ENCODE results near the gene WFS1. TPM values are rescaled to one million over a fixed set of nuclear protein-coding genes. Genes with fewer than 3 reads are reported as not detected.

Gene WFS1
- total RNA-seq, 1 donor from 2014 or later, result 104 TPM

DNA sequence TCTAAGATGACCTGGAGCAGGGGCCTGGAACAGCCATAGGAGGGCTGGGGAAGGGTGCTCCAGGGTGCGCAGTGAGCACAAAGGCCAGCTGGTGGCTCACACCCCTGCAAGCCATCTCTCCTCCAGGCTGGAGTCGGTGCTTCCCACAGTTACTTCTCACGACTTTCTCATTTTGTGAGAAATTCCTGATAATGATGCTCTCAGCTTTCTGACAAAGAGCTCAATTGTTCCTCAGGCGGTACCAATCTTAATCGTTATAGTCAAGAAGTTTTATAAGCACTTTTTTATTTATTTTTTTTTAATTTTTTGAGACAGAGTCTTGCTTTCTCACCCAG, 11.7 kb upstream of the WFS1 start:
- Histone ChIP-seq H3K27ac (replicated peaks) (no peak overlapping the region), H3K4me3 (no peak overlapping the region), H3K4me1 (no peaks in the 10 kb centered on the region), H3K36me3 (no peaks in the 10 kb centered on the region), H3K27me3 (ENCODE audit: low read depth) (peaks cover 49% of the 10 kb centered on the region), H3K9me3 (replicated peaks) (no peaks in the 10 kb centered on the region)
- DNase-seq, result no peak
- TF ChIP-seq, protein P1, sequence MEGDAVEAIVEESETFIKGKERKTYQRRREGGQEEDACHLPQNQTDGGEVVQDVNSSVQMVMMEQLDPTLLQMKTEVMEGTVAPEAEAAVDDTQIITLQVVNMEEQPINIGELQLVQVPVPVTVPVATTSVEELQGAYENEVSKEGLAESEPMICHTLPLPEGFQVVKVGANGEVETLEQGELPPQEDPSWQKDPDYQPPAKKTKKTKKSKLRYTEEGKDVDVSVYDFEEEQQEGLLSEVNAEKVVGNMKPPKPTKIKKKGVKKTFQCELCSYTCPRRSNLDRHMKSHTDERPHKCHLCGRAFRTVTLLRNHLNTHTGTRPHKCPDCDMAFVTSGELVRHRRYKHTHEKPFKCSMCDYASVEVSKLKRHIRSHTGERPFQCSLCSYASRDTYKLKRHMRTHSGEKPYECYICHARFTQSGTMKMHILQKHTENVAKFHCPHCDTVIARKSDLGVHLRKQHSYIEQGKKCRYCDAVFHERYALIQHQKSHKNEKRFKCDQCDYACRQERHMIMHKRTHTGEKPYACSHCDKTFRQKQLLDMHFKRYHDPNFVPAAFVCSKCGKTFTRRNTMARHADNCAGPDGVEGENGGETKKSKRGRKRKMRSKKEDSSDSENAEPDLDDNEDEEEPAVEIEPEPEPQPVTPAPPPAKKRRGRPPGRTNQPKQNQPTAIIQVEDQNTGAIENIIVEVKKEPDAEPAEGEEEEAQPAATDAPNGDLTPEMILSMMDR (IDR thresholded peaks at IDR 0.05; ENCODE audit: borderline replicate concordance), result no peak
- intact Hi-C loops (cut with micrococcal nuclease), result no loop called here

DNA sequence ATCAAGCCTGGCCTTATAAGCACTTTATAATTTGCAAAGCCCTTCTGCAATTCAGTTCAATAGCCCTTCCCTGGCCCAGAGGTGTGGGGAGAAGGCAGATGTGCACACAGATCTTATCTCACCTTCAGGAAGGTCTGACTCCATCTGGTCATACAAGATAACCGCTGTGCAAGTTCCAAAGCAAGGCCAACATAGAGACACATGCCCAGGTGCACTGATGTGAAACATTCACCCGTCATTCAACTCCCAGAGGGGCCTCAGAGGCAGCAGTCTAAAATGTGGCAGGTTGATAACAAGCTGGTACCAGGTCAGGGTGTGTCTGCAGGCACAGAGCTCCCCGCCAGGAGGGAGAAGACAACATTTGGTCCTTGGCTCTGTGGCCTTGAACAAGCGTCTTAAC, 10.9 kb upstream of the WFS1 start:
- no peak for DNase-seq
- Histone ChIP-seq H3K9me3 (replicated peaks) (no peaks in the 10 kb centered on the region), H3K4me1 (no peaks in the 10 kb centered on the region), H3K36me3 (no peaks in the 10 kb centered on the region), H3K27ac (replicated peaks) (no peak overlapping the region), H3K4me3 (no peak overlapping the region), H3K27me3 (ENCODE audit: low read depth) (peaks cover 49% of the 10 kb centered on the region)
- intact Hi-C loops (cut with micrococcal nuclease), result no loop called here
- TF ChIP-seq, protein P1 (IDR thresholded peaks at IDR 0.05; ENCODE audit: borderline replicate concordance), result no peak

DNA sequence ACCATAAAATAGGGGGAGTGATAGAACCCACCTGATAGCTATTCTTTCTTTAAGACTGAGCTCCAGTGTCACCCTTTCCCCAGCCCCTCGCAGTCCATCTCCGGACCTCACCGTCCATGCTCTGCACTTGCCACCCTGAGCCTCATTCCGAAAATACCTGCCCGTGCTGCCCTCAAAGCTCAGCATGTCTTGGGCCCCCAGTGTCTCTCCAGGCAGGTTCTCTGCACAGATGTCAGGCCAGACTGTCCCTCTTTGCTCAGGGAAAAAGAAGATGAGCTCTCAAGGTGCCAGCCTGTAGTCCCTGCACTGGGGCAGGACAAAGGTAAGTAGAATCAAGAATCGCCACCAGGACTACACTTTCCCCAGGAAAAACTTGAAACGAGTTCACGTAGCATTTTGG, 9.8 kb upstream of the WFS1 start:
- H3K27ac ChIP-seq (replicated peaks), result no peak overlapping the region
- H3K27me3 ChIP-seq (ENCODE audit: low read depth), result peaks cover 49% of the 10 kb centered on the region
- H3K4me1 ChIP-seq, result no peaks in the 10 kb centered on the region
- DNase-seq, result no peak
- no peaks in the 10 kb centered on the region for H3K9me3 ChIP-seq (replicated peaks)
- intact Hi-C loops (cut with micrococcal nuclease), result no loop called here
- H3K4me3 ChIP-seq, result no peak overlapping the region
- H3K36me3 ChIP-seq, result no peaks in the 10 kb centered on the region
- TF ChIP-seq, protein P1 (IDR thresholded peaks at IDR 0.05; ENCODE audit: borderline replicate concordance), result no peak

DNA sequence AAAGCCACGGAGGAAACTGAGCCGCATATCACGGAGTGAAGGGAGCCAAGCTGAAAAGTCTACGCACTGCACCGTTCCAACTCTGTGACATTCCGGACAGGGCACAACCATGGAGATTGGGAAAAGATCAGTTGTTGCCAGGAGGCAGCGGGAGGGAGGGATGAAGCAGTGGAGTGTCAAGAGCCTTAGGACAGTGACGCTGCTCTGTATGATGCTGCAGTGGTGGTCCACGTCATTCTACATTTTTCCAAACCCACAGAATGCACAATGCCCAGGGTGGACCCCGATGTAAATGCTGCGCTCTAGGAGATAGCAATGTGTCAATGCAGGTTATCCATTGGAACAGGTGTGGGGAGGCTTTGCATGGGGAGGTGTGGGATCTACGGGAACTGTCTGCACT, 7.5 kb upstream of the WFS1 start:
- Histone ChIP-seq H3K27me3 (ENCODE audit: low read depth) (peaks cover 36% of the 10 kb centered on the region), H3K36me3 (no peaks in the 10 kb centered on the region), H3K9me3 (replicated peaks) (no peaks in the 10 kb centered on the region), H3K27ac (replicated peaks) (no peak overlapping the region), H3K4me1 (no peaks in the 10 kb centered on the region), H3K4me3 (no peak overlapping the region)
- no peak for DNase-seq
- intact Hi-C loops (cut with micrococcal nuclease), result no loop called here
- TF ChIP-seq, protein P1 (IDR thresholded peaks at IDR 0.05; ENCODE audit: borderline replicate concordance), result no peak

DNA sequence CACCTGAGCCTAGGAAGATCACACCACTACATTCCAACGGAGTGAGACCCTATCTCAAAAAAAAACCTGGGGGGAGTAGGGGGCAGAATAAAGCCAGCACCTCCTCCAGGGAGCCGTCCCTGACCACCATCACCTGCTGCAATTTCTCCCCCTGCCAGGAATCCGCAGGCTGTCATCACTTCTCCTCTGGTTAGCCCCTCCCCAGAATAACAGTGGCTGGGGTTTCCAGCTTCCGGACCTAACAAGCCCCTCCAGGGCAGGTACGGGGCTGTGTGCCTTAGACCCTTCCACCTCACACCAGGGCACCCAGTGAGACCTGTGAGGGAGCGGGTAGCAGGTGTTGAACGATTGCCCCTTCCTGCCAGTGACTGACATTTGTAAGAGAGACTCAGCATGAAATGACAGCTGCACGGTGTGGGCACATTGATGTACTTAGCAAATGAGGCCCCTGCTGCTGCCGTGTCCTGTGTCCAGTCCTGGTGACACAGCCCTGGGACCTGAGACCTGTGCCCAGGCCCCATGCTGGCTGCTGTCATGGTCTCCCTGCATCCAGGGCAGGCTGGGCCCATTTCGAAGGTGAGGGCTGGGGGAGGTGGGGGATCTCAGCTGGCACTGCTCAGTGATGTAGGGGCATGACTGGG, 6.7 kb upstream of the WFS1 start:
- Histone ChIP-seq H3K27ac (replicated peaks) (no peak overlapping the region), H3K36me3 (no peaks in the 10 kb centered on the region), H3K9me3 (replicated peaks) (no peaks in the 10 kb centered on the region), H3K4me3 (no peak overlapping the region), H3K27me3 (ENCODE audit: low read depth) (peaks cover 28% of the 10 kb centered on the region), H3K4me1 (no peaks in the 10 kb centered on the region)
- intact Hi-C loops (cut with micrococcal nuclease), result no loop called here
- TF ChIP-seq, protein P1 (IDR thresholded peaks at IDR 0.05; ENCODE audit: borderline replicate concordance), result no peak
- DNase-seq, result no peak
